ENCODE results near the gene HS1BP3. TPM values are rescaled to one million over a fixed set of nuclear protein-coding genes. Genes with fewer than 3 reads are reported as not detected.

The HS1BP3 gene
- total RNA-seq, 1 donor from 2014 or later: 23.8 TPM

DNA sequence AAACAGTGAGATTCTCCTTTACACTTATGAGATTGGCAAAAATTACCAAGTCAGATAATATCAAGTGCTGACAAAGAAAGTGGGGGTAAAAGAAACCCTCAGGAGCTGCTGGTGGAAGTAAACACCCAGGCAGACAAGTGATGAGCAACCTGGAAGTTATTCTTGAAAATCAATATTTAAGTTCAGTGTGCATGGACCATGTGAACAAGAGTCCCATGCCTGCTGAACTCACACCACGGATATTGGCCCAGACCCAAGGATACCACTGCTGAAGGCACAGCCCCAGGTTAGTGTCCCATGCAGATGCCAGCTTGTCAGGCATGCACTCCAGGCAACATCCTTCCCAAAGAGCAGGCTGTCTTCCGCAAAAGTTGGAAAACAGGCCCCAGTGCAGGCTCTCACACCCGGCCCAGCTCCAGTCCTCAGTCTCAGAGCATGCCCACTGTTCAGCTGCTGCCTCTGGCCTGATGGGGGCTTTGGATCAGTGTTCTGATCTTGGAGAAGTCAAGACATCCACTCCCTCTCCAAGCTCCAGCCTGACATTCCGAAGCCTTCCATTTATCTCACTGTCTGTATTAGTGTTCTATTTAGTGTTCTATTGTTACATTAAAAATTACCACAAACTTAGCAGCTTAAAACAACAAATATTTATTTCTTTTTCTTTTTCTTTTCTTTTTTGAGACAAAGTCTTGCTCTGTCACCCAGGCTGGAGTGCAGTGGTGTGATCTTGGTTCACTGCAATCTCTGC is 70.0 kb downstream of the HS1BP3 start:
- H3K27me3 Mint-ChIP-seq (ENCODE audit: unreplicated experiment): peaks cover 5% of the 10 kb centered on the region
- DNase-seq: no peak
- H3K27ac Mint-ChIP-seq (ENCODE audit: unreplicated experiment): no peak overlapping the region
- H3K9me3 Mint-ChIP-seq (ENCODE audit: unreplicated experiment): peaks cover 4% of the 10 kb centered on the region
- H3K36me3 Mint-ChIP-seq (ENCODE audit: unreplicated experiment): no peaks in the 10 kb centered on the region
- no peak overlapping the region for H3K4me3 Mint-ChIP-seq (ENCODE audit: unreplicated experiment)
- H3K4me1 Mint-ChIP-seq (ENCODE audit: low read depth, unreplicated experiment): peaks cover 6% of the 10 kb centered on the region
- TF ChIP-seq, protein P1, sequence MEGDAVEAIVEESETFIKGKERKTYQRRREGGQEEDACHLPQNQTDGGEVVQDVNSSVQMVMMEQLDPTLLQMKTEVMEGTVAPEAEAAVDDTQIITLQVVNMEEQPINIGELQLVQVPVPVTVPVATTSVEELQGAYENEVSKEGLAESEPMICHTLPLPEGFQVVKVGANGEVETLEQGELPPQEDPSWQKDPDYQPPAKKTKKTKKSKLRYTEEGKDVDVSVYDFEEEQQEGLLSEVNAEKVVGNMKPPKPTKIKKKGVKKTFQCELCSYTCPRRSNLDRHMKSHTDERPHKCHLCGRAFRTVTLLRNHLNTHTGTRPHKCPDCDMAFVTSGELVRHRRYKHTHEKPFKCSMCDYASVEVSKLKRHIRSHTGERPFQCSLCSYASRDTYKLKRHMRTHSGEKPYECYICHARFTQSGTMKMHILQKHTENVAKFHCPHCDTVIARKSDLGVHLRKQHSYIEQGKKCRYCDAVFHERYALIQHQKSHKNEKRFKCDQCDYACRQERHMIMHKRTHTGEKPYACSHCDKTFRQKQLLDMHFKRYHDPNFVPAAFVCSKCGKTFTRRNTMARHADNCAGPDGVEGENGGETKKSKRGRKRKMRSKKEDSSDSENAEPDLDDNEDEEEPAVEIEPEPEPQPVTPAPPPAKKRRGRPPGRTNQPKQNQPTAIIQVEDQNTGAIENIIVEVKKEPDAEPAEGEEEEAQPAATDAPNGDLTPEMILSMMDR (IDR thresholded peaks at IDR 0.05; ENCODE audit: partially characterized antibody, unreplicated experiment): no peak

DNA sequence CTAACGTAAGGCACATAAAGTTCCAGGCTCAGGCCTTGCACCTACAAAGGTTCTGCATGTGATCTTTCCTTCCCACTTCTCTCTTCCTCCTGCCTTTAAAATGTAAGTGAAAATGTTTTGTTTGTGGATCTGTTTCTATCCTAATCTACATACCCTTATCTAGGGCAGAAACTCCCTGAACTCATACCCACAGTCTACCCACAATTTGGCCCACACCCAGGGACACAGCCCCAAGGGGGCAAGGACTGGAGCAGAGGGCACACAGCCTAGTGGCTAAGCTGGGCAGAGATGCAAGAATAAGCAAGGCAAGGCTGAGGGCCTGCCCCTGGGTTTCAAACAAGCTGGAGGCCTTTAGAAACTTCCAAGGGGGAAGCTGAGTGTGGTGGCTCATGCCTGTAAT is 71.0 kb downstream of the HS1BP3 start:
- peaks cover 8% of the 10 kb centered on the region for H3K4me1 Mint-ChIP-seq (ENCODE audit: low read depth, unreplicated experiment)
- H3K9me3 Mint-ChIP-seq (ENCODE audit: unreplicated experiment): peaks cover 4% of the 10 kb centered on the region
- DNase-seq: no peak
- TF ChIP-seq, protein P1 (IDR thresholded peaks at IDR 0.05; ENCODE audit: partially characterized antibody, unreplicated experiment): no peak
- peak overlapping the region; percentile 18 for H3K27ac Mint-ChIP-seq (ENCODE audit: unreplicated experiment)
- H3K36me3 Mint-ChIP-seq (ENCODE audit: unreplicated experiment): no peaks in the 10 kb centered on the region
- peaks cover 5% of the 10 kb centered on the region for H3K27me3 Mint-ChIP-seq (ENCODE audit: unreplicated experiment)
- H3K4me3 Mint-ChIP-seq (ENCODE audit: unreplicated experiment): no peak overlapping the region

DNA sequence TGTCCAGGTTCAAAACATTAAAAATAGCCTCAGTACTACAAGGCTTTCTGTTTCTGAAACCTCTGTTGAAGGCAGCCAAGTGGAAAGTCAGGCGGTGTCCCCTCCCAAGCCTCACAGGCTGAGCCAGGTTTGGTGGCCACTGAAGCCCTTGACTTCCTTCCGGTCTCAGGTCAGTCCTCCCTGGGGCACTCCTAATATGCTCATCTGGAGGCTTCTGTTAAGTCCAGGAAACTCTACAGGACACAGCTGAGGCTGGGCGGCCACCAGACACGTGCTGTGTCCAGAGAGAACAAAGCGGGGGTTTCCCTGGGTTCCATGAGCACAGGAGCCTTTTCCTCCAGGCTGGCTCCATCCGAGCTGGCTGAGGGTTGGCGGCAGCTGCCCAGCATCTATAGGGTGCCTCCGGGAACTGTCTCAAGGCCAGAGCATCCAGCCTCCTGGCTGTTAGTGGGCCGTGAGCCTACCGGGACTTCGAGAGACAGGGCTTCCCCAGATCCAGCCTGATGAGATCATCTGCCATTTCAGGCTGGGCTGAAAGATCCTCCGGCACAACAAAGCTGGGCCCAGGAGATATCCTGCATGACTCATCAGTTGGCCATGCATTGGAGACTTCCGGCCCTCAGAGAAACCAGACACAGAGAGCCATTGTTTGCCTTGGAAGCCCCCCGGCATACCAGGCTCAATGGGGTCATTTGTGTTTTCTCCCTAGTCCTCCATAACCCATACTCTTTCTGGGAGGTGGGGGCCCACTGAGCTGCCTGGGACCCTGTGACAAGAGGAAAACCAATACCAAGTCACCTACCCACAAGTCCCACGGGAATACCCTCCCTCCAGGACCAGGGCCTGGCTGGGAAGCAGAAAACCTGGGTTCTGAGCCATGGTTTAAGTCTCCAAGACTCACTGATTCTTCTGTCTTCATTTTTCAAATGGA is 71.7 kb downstream of the HS1BP3 start:
- H3K27ac Mint-ChIP-seq (ENCODE audit: unreplicated experiment): peak overlapping the region; percentile 38
- peak; percentile 67 for DNase-seq
- TF ChIP-seq, protein P1 (IDR thresholded peaks at IDR 0.05; ENCODE audit: partially characterized antibody, unreplicated experiment): no peak
- H3K36me3 Mint-ChIP-seq (ENCODE audit: unreplicated experiment): no peaks in the 10 kb centered on the region
- peaks cover 11% of the 10 kb centered on the region for H3K4me1 Mint-ChIP-seq (ENCODE audit: low read depth, unreplicated experiment)
- H3K9me3 Mint-ChIP-seq (ENCODE audit: unreplicated experiment): peaks cover 4% of the 10 kb centered on the region
- no peak overlapping the region for H3K4me3 Mint-ChIP-seq (ENCODE audit: unreplicated experiment)
- peaks cover 5% of the 10 kb centered on the region for H3K27me3 Mint-ChIP-seq (ENCODE audit: unreplicated experiment)

DNA sequence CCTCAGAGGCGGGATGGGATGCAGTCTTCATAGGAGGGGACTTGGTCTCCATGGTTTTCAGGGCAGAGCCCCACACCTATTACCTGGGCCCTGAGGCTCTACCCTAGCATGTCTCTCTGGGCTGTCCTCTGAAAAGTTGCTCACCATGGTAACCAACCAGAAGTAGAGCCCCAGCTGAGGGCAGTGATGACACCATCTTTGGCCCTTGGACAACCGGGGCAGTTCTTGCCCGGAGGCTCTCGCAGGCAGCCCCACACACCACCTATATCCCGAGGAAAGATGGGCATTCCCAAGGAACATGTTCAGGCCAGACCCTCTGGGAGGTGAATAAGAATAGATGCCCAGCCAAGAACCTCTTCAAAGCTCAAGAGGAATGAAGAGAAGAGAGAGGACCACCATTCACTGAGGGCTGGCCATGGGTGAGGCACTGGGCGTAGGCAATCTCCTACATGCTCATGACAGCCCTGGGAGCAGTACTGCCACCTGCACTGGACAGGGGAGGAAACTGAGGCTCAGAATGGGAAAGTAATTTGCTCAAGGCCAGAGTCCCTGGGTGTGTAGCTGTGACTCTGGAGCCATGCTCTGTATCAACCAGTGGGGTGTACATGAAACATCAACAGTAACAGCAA is 72.5 kb downstream of the HS1BP3 start:
- Mint-ChIP-seq H3K9me3 (ENCODE audit: unreplicated experiment) (peaks cover 4% of the 10 kb centered on the region), H3K27ac (ENCODE audit: unreplicated experiment) (no peak overlapping the region), H3K36me3 (ENCODE audit: unreplicated experiment) (no peaks in the 10 kb centered on the region), H3K27me3 (ENCODE audit: unreplicated experiment) (peaks cover 8% of the 10 kb centered on the region), H3K4me1 (ENCODE audit: low read depth, unreplicated experiment) (peaks cover 18% of the 10 kb centered on the region), H3K4me3 (ENCODE audit: unreplicated experiment) (no peak overlapping the region)
- TF ChIP-seq, protein P1 (IDR thresholded peaks at IDR 0.05; ENCODE audit: partially characterized antibody, unreplicated experiment): no peak
- no peak for DNase-seq

Measured in glutamatergic neuron (in vitro differentiated cells).